Stimulated activated CD4-positive, alpha-beta T cell treated with anti-CD3 and anti-CD28 coated beads, Interleukin-15, amount 100 ng/mL, for 24 hours (primary cell): Measurements from ENCODE around the gene IL20RB.
"Not testable (repeated sequence)": the region's sequence is repeated elsewhere in the genome, so short reads cannot be mapped to it uniquely, and the experiment has no call there.

Source experiments
- DNase-seq: peaks from one replicate; pipeline ENCODE4 v3.0.0-alpha.2; 2020

IL20RB gene

GRCh38 chr3:136988651-136989050 is 30.9 kb downstream of the IL20RB start:
- no peak for DNase-seq

- no peak for DNase-seq
Observed at GRCh38 chr3:136989781-136990524, 32.2 kb downstream of the IL20RB start.

GRCh38 chr3:136990826-136991225 is 33.0 kb downstream of the IL20RB start:
- DNase-seq, result no peak

GRCh38 chr3:136992115-136992514 is 34.3 kb downstream of the IL20RB start:
- no peak for DNase-seq

- peak; percentile 15 for DNase-seq
Observed at GRCh38 chr3:136994772-136995516, 37.2 kb downstream of the IL20RB start.

DNA sequence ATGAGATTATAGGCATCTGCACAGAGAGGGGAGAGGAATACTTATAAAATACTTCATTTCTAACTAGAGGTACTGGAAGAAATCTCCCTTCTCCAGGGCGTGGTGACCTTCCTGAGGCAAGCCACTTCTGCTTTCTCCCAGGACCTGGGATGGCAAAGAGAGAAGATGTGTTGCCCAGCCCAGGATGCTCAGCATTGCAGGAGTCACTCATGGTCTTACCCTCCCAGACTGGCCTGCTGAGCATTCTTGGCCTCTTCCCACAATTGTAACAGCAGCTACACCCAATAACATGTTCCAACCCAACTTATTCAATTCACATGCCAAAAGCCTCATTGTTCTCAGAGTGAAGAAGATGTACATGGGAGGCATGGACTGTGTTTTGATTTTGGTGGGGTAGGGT is 37.9 kb downstream of the IL20RB start:
- DNase-seq, result no peak

- no peak for DNase-seq
Observed at GRCh38 chr3:137000039-137000438, 42.3 kb downstream of the IL20RB start.

- not testable (repeated sequence) for DNase-seq
Observed at GRCh38 chr3:137007376-137007775, 49.6 kb downstream of the IL20RB start.

- DNase-seq, result no peak
Observed at GRCh38 chr3:137008131-137008530, 50.3 kb downstream of the IL20RB start.

DNA sequence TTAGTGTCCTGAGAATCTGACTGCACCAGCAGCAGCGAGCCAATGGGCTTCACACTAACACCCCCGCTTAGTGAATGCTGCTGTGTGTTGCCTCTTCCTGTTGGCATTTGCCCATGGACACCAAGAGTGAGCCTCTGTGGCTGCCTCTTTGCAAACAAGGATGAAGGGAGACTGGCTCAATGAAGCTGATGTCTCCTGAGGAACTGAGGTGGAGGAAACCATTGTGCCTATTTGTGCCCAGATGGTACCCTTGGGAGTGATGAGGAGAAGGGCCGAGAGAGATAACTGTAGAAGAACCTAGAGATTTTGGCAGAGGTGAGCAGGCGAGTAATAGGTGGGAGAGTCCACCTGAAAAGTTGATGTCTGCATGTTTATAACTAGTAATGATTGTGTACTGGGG is 51.2 kb downstream of the IL20RB start:
- no peak for DNase-seq

DNA sequence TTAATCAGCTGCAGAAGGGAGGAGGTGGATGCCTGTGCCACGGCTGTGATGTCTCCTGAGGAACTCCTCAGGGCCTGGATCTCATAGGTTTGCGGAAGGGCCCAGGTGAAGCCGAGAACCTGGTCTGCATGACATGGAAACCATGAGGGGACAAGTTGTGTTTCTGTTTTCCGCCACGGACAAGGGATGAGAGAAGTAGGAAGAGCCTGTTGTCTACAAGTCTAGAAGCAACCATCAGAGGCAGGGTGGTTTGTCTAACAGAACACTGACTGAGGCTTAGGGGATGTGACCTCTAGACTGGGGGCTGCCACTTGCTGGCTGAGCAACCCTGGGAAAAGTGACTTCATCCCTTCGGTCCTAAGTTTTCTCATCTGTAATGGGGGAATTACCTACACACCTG is 52.4 kb downstream of the IL20RB start:
- no peak for DNase-seq

DNA sequence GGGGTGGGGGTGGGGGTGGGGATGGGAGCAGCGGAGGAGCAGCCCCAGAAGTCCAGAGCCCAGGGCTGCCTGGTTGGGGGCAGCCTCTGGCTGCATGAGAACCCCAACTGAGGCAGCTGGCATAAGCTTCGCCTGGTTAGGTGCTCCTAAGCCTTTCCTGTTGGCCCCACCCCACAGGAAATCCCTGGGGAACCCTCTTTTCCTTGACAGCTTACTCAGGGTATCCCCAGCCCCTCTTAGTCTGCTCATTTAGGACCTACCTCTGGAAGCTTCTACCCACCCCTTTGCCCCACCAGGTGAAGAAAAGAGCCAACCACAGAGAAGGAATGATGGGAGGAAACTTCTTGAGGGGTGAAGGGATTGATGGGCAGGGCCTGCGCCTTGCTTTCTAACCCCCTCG is 53.4 kb downstream of the IL20RB start:
- no peak for DNase-seq

DNA sequence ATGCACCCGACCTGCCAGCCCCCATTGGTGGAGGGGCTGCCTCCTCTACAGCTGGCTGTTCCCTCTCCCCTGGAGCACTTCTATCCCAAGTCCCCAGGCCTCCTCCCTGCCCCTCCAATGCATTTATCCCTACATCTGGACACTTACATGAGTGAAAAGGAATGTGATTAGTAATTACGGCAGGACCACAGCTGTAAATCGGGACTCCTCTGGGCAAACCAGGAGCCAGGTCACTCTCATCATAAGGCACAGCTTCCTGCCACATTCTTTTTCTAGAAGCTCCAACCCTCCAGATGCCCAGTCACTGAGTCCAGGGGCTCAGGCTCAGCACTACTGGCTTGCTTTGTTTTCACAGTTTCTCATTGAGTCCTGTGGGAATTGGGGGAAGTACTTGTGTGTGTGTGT is 54.3 kb downstream of the IL20RB start:
- DNase-seq, result no peak

DNA sequence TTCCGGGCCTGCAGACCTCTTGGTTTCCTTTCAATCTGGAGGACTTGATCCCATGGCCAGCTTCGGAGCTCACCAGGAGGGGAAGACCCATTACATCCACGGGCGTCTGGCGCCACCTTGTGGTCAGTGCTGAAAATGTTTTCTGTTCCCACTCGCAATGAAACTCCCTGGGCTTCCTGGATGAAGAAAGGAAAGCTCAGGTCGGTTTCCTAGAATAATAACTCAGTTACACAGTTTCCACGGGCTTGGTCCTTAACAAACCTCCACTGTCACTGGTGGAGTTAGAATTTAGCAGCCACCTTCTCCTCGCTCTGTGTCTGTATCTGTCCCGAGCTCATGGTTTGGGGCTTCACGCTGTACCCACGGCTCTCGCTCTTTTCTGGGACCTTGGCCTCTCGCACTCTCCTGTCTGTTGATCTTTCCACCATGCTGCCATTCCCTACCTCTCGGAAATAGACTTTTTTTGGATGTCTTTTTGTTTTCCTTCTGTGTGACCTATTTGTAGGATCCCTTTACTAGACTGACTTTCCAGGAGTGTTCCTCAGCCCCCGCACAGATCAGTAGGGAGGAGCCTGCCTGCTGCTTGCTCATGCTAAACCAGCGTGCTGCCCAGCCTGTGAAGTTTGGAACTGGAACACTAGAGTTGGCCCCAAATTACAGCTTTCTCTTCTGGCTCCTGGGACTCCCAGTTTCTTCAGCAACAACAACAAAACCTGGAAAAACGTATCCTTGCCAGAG is 56.3 kb downstream of the IL20RB start:
- DNase-seq, result peak; percentile 88

- not testable (repeated sequence) for DNase-seq
Observed at GRCh38 chr3:137017316-137017715, 59.5 kb downstream of the IL20RB start.

DNA sequence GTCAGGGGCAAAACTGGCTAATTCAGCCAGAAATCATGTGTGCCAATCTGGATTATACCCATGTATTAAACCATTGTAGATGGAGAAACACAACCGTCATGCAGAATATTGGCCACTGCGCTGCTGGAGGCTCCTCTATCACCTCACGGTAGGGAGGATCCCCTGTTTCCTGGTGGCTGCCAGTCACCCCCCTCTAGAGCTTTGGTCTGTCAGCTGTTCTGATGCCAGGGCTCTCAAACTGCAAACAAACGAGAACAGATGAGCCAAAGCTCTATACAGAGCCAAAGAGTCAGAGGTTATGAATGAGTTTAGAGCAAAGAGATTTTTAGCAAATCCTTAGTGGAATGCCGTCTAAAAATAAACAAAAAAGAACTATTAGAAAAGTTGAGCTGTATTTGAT is 62.5 kb downstream of the IL20RB start:
- no peak for DNase-seq

GRCh38 chr3:137020888-137021287 is 63.1 kb downstream of the IL20RB start:
- DNase-seq, result no peak

GRCh38 chr3:137024348-137024747 is 66.6 kb downstream of the IL20RB start:
- no peak for DNase-seq

DNA sequence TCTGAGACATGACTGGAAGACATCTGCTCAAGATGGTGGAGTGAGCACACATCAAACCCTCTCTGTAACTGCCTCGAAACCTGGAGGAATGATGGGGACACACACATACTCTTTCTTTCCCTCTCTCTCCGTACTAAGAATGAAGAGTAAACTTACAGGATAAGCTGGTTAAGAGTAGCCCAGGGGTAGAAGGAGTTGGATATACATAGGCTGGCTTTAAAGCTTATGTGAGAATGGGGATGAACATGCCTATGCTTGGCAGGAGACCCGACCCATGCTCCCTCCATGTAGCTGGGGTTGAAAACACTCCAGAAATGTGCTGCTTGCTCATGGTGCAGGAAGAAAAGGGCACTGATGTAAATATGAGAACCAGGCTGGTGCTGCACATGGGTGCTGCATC is 68.9 kb downstream of the IL20RB start:
- DNase-seq, result no peak

GRCh38 chr3:137032465-137033120 is 74.8 kb downstream of the IL20RB start:
- DNase-seq, result peak; percentile 89

DNA sequence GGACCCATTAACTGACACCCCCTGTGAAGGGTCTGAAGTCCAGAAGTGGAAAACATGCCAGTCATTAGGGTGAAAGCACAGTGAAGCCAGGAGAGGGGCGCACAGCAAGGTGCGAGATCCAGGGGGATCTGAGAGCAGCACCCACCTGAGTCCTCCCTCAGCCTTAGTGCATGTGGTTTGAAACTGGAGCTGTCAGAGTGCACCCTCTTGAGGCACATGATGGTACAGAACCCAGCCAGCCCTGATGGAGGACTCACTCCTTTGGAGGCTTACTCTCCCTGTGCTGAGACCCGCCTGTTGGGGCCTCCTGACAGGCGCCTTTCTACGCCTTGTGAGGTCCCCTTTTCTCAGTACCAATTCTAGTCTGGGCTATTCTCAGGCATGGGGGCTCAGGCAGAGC is 77.8 kb downstream of the IL20RB start:
- no peak for DNase-seq

DNA sequence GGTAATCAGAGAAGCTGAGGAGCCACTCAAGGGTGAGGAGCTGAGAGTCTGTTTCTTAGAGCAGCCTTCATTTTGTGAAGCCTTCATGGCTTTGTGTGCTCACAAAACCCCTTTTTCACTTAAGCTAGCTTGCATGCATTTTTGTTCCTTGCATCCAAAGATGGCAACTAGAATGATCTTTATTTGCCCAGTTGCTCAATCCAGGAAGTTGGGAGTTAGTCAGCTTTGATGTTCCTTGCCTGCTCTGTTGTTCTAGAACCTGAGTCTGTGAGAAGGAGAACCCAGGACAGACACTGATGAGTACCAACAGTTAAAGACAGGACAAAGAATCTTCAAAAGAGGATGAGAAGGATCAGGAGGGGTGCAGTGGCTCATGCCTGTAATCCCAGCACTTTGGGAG is 81.8 kb downstream of the IL20RB start:
- no peak for DNase-seq

DNA sequence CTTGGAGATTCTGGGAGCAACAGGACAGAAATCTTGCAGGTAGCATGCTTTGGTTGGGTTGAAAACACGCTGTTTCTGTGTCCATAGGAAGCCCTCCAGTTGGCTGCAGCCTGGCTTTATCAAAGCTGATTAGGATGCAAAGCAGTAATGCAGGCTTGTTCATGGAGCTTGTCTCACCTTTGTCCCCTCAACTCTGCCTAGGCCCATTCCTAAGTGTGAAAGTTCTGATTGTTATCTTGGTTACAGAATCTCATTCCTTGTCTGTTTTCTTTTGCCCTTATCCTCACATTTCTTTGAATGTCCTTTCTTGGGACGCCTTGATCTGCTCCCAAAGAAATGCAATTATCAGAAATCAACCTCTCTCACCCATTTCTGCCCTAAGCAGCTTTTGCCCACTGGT is 83.5 kb downstream of the IL20RB start:
- DNase-seq, result no peak
